HepG2 (cell line): ENCODE results near the gene HYAL1. TPM values are rescaled to one million over a fixed set of nuclear protein-coding genes. Genes with fewer than 3 reads are reported as not detected.

ENCODE experiments used
- AFF4 ChIP-seq: sonication (generic); formaldehyde crosslinking; IDR thresholded peaks from 2 replicates; pipeline ENCODE4 v1.4.0; 2020; ENCODE audit warnings: missing genetic modification reagents
- ATF3 ChIP-seq: sonication (generic); formaldehyde crosslinking; IDR thresholded peaks from 2 replicates; pipeline ENCODE4 v1.4.0; 2020; ENCODE audit warnings: missing genetic modification reagents
- EHMT2 ChIP-seq: fragments of 200-600 bp; sonication (generic); IDR thresholded peaks from 2 replicates; pipeline ENCODE4 v1.7.0; 2017; ENCODE audit warnings: antibody characterized with exemption, low read depth, low read length, borderline replicate concordance
- FOXA1 ChIP-seq, 2 experiments: fragments of 450-650 bp in 1 of 2; sonication (generic) in 1 of 2; formaldehyde crosslinking in 1 of 2; IDR thresholded peaks; 2 replicates each; pipeline versions ENCODE4 v1.4.0 to v1.6.1; 2016 to 2020; ENCODE audit warnings: missing genetic modification reagents in 1 of 2
- KLF13 ChIP-seq: sonication (generic); formaldehyde crosslinking; IDR thresholded peaks from 2 replicates; pipeline ENCODE4 v1.4.0; 2020; ENCODE audit warnings: mild to moderate bottlenecking, missing genetic modification reagents
- NONO ChIP-seq, 2 experiments: fragments of 450-650 bp in 1 of 2; sonication (generic) in 1 of 2; formaldehyde crosslinking in 1 of 2; IDR thresholded peaks in 1 of 2; conservative IDR thresholded peaks in 1 of 2; 2 replicates each; pipeline versions ENCODE4 v1.6.1 to v1.8.0; 2017 to 2022; ENCODE audit warnings: mild to moderate bottlenecking in 1 of 2, missing genetic modification reagents in 1 of 2, moderate library complexity in 1 of 2
- PRDM10 ChIP-seq: sonication (generic); formaldehyde crosslinking; IDR thresholded peaks from 2 replicates; pipeline ENCODE4 v1.4.0; 2020; ENCODE audit warnings: low read depth, missing genetic modification reagents
- THAP7 ChIP-seq: sonication (generic); formaldehyde crosslinking; IDR thresholded peaks from 2 replicates; pipeline ENCODE4 v1.8.1; 2023; ENCODE audit warnings: mild to moderate bottlenecking, missing genetic modification reagents
- ZNF280B ChIP-seq: sonication (generic); formaldehyde crosslinking; IDR thresholded peaks from 2 replicates; pipeline ENCODE4 v1.5.0; 2020; ENCODE audit warnings: missing genetic modification reagents, mild to moderate bottlenecking, borderline replicate concordance
- ZNF329 ChIP-seq: sonication (generic); formaldehyde crosslinking; IDR thresholded peaks from 2 replicates; pipeline ENCODE4 v1.9.0; 2021; ENCODE audit warnings: low read depth, mild to moderate bottlenecking, missing genetic modification reagents
- ZNF362 ChIP-seq: sonication (generic); formaldehyde crosslinking; IDR thresholded peaks from 2 replicates; pipeline ENCODE4 v1.4.0; 2020; ENCODE audit warnings: missing genetic modification reagents, mild to moderate bottlenecking, borderline replicate concordance
- ZNF777 ChIP-seq: sonication (generic); formaldehyde crosslinking; IDR thresholded peaks from 2 replicates; pipeline ENCODE4 v1.4.0; 2020; ENCODE audit warnings: missing genetic modification reagents
- ZNF782 ChIP-seq: sonication (generic); formaldehyde crosslinking; IDR thresholded peaks from 2 replicates; pipeline ENCODE4 v1.4.0; 2020; ENCODE audit warnings: missing genetic modification reagents, mild to moderate bottlenecking, borderline replicate concordance
- ZNF792 ChIP-seq: IDR thresholded peaks from 2 replicates; pipeline ENCODE4 v1.6.1; 2016
- polyA plus RNA-seq, 8 experiments: library from polyadenylated mRNA; depleted of rRNA in 3 of 8; stranded (reverse) in 7 of 8; unstranded in 1 of 8; fragments of >200 nt; fragmentation: Illumina TruSeq in 4 of 8; extraction: Trizol in 4 of 8; gene quantifications; 2 replicates each; pipeline versions ENCODE4 v1.2.1 to v1.2.3, GENCODE V29; 2011 to 2016; ENCODE audit warnings: low read depth in 4 of 8, missing spikeins in 1 of 8, mixed read lengths in 1 of 8; ENCODE audit not compliant: insufficient read depth in 1 of 8
- total RNA-seq, 5 experiments: library from RNA; depleted of rRNA; stranded (reverse); fragments of >200 nt; fragmentation: Illumina TruSeq; extraction: Trizol; gene quantifications; 2 replicates each; pipeline ENCODE4 v1.2.3, GENCODE V29; 2016; ENCODE audit warnings: low read depth in 1 of 5

Gene HYAL1
- total and polyA plus RNA-seq, 2 of the 13 experiments (the other 11 are each of a cell fraction or from before 2014, with no cell fraction given), result 76.5 to 193 TPM

- peak; percentile 56 for TF ChIP-seq PRDM10
- TF ChIP-seq ZNF362 (CRISPR knock-in tag), result no peak
- TF ChIP-seq ZNF329 (CRISPR knock-in tag), result no peak; the same call in 1 of the 2 replicates
- no peak for TF ChIP-seq THAP7 (CRISPR knock-in tag)
- peak; percentile 83 for TF ChIP-seq ATF3 (CRISPR knock-in tag)
- no peak for TF ChIP-seq ZNF777 (CRISPR knock-in tag)
- no peak for TF ChIP-seq AFF4 (CRISPR knock-in tag)
- TF ChIP-seq ZNF782 (CRISPR knock-in tag), result peak; percentile 66; the same call in 1 of the 2 replicates
- TF ChIP-seq FOXA1 (IDR thresholded peaks at IDR 0.05), result no peak
- no peak for TF ChIP-seq FOXA1 (CRISPR knock-in tag; IDR thresholded peaks at IDR 0.05)
- TF ChIP-seq EHMT2, result no peak
- peak; percentile 85 for TF ChIP-seq KLF13 (CRISPR knock-in tag)
- no peak for TF ChIP-seq NONO (IDR thresholded peaks at IDR 0.05)
- peak; percentile 92 for TF ChIP-seq NONO (CRISPR knock-in tag; conservative IDR thresholded peaks at IDR 0.05)
- 0 out of 2 replicates have a peak, but pooled peaks have one; percentile 67 for TF ChIP-seq ZNF280B (CRISPR knock-in tag)
- TF ChIP-seq ZNF792 (CRISPR knock-in tag), result peak; percentile 69; the same call in 1 of the 2 replicates
These were observed 33.9 kb upstream of the HYAL1 start (continued) for GRCh38 chr3:50337175-50337861.
